ENCODE results near the gene TMEM123.

- TF ChIP-seq CTCF (conservative IDR thresholded peaks at IDR 0.05; ENCODE audit: low read length), result no peak
- no peak for TF ChIP-seq EZH2phosphoT487 (IDR thresholded peaks at IDR 0.05; ENCODE audit: borderline replicate concordance)
Observed at GRCh38 chr11:102357116-102357515, 95.4 kb downstream of the TMEM123 start.

All from Loucy (cell line).